SKM-1 (cell line): Measurements from ENCODE around the gene IL1RAPL2.
"Not testable (repeated sequence)": the region's sequence is repeated elsewhere in the genome, so short reads cannot be mapped to it uniquely, and the experiment has no call there.

Experiments
- DNase-seq: peaks from one replicate; lab custom pipeline; 2025; ENCODE audit not compliant: unreplicated experiment; lab: John Stamatoyannopoulos, UW

The IL1RAPL2 gene

DNA sequence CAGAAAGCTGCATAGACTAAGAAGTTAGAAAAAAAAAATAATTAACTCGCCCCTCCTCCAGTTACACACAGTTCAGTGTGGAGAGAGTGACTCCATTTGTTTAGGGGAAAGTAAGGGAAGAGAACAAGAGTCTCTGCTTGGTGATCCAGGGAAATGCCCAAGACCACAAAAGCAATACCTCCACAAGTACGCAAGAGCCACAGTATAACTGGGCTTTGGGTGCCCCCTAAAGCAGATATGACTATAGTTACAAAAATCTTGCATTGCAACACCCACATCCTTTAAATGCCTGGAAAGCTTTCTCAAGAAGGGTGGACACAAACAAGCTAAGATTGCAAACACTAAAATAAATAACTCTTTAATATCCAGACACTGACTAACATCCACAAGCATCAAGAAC, 1092.1 kb downstream of the IL1RAPL2 start:
- no peak for DNase-seq

DNA sequence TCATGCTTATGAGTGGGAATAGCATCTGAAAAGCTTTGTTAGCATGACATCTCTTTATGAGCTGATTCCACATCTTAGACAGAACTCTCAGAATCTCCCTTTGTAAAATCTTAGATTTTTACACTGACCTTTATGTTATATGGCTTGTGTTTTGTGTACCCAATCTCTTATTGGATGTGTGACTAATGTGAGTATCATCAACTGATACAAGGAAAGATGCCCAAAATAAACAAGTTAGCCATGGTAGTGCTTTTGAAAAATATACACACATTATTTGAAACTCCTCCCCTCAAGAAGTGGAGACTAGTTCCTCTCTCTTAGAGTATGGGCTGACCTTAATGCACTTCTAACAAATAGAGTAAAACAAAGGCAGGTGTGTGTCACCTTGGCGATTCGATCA, 1096.2 kb downstream of the IL1RAPL2 start:
- DNase-seq, result no peak

DNA sequence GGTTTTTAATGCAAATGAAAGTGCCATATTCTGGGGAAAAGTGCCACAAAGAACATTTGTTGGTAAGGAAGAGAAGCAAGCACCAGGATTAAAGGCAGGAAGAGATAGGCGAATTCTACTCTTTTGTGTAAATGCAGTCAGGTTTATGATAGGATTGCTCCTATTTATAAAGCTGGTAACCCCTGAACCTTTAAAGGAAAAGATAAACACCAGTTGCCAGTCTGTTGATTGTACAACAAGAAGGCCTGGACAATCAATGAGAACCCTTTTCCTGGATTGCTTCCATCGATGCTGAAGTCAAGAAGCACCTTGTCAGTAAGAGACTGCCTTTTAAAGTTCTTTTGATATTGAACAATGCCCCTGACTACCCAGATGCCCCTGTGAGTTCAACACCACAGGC, 1098.2 kb downstream of the IL1RAPL2 start:
- DNase-seq, result no peak

DNA sequence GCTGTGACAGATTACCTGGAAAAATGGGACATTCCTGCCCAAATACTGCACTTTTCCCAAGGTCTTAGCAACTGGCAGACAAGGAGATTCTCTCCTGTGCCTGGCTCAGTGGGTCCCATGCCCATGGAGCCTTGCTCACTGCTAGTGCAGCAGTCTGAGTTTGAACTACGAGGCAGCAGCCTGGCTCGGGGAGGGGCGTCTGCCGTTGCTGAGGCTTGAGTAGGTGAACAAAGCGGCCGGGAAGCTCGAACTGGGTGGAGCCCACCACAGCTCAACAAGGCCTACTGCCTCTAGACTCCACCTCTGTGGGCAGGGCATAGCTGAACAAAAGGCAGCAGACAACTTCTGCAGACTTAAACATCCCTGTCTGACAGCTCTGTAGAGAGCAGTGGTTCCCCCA, 1118.3 kb downstream of the IL1RAPL2 start:
- not testable (repeated sequence) for DNase-seq

DNA sequence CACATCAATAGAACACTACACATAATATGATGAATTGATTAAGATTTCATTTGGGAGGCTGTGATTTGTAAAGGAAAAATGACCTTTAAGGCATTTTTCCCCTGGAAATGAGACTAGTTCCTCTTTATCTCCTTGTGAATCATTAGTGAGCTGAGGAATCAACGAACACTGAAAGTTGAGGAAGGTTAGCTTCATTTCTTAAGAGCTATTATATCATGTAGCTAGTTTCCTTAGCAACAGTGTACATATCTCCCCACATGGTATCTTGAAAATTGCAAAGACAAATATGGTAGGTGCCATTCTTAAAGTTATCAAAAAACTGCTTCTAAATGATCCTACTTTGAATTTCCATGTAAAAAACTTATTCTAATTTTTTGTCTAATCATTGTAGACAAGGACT, 1128.8 kb downstream of the IL1RAPL2 start:
- no peak for DNase-seq

DNA sequence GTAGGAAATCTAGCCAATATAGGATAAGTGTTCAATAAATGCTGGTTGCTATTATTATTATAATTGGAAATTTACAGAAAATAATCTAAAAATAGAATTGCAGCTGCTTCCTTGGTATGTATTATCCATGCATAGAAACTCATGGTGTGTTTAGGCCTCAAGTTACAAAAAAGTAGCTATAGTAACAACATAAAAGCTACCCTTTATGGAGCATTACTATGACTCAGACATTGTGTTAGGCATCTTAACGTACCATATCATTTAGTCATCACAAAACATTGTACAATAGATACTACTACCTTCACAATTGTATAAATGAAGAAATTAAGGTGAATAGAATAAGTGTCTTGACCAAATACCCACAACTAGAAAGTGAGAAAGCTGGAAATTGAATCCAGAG, 1129.5 kb downstream of the IL1RAPL2 start:
- no peak for DNase-seq

DNA sequence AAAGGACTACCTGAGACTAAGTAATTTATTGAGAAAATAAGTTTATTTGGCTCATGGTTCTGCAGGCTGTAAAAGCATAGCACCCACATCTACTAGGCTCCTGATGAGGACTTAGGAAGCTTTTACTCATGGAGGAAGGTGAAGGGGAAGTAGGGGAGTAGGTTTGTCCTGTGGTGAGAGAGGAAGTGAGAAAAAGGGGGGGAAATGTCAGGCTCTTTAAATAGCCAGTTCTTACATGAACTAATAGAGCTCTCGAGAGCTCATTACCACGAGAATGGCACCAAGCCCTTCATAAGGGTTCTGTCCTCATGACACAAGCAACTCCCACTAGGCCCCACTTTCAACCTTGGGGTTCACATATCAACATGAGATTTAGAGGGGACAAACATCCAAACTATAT, 1130.9 kb downstream of the IL1RAPL2 start:
- no peak for DNase-seq

DNA sequence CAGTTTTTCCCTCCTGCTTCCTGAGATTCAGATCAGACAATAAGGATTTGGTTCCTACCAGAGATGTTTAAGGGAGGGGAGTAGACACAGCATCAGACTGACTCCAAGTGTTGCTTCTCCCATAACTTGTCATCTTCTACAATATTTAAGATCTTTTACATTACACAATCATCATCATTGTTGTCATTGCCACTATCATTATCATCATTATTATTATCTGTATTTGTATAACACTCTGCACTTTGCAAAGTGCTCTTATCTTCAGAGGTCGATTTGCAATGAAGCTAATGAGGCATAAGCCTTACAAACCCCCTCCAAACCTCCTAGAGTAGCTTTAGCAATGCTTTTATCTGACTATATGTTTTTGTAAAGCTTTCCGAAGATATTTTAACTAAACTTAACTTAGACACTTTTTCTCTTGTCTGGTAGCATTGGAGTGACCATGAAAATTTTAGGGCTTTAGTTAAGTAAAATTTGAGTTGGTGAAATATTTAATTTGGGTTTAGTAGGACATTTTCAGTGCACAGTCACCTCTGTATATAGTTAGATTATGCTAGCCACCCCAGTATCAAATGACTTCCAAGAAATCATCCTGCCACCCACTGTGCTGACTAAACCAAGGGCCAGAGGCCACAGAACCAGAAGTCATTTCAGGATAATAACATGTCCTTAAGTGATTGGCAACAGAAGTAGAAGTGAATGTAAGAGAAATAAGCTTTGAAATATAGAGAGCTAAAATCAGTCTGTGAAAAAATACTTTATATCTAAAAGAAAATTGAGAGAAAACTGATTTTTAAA, 1132.2 kb downstream of the IL1RAPL2 start:
- DNase-seq, result no peak

DNA sequence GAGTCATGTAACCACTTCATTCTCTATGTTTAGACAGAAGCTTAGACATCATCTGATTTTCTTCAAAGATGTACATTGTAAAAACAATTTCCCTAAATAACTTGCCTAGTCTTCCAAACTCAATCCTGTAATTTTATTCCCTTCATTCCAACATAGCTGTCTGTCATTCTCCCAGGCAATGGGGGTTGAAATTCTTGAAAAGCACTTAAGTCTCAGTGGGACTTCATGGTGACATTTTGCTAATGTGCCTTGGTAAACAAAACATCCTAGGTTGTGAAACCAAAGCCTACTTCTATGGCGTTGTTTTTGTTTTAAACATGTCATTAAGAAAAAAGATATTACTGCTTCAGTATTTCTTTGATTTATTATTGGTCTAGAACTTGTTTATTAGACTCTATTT, 1134.3 kb downstream of the IL1RAPL2 start:
- no peak for DNase-seq

DNA sequence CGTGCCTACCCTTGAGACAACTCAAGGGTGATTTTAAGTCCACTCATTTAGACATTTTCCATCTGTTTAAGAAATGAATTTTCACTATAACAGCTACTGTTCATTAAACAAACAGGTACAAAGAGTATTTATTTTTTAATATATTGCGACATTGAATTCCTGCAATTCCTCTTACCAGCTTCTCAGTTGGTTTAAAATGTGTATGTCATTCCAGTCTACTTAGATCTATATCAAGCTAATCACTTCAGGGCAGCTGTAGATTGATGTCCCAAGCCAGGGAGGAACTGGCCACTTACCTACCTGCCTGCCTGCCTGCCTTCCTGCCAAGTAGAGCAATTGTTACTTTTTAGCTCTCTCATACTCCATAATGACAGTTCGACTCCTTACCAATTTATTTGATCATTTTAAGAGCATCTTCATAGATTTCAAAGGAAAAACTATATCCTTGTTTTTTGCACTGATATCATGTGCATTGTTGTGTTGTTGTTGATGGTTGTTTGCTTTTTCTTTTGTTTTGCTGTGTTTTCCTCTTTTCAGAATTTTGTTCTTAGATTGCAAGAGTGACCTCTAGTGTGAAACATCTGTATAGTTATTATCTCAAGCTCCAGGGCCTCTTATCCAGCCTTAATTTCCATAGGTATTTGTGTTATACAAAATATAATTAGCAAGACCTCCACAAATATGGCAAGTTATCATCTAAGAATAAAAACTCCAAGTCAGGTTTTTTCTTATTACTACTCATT, 1135.5 kb downstream of the IL1RAPL2 start:
- DNase-seq, result no peak

DNA sequence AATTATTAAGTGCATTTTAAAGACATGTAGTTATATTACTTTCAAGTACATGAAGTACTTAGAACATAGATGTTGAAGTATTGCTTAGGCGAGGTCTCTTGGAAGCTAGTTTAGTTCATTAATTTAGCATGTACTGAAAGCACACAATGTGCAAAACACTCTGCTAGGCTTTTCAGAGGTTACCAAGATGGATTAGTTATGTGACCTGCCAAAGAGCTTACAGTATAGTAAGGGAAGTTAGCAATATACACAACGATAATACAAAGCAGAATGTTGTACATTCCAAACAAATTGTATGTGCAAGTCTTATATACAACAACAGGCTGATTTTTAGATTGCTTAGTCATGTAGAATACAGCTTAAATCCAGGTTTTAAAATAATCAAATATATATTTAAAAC, 1137.9 kb downstream of the IL1RAPL2 start:
- DNase-seq, result no peak

DNA sequence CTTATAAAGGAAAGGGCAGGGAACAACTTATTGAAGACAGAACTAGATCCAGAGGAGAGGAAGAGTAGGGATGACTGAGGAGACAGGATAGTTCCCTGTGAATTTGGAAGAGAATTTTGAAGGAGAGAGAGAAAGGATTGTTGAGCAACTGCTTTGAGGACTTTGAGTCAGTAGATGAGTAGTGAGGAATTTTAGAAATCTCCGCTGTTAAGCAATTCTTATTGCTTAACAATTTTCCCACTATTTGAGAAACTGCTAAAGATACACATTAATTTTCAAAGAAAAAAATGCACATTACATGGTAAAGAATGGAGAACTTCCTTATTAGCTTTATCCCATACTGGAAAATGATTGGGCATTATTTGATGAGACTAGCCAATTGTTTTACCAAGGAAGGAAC, 1140.0 kb downstream of the IL1RAPL2 start:
- no peak for DNase-seq

DNA sequence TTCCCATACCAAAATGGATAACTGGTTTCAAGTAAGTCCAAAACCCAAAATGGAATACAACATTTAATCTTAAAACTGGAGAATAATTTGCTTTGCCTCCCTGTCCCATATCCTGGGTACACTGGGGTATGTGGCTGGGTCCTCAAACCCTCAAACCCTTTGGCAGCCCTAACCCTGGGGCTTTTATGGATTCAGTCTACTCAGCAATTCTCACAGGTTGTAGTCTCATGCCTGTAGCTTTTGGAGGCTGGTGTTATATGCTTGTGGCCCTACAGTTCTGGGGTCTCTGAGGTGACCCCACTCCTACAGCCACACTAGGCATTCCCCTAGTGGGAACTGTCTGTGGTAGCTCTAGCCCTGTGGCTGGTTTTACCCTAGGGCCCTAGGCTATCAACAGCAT, 1145.8 kb downstream of the IL1RAPL2 start:
- DNase-seq, result no peak

DNA sequence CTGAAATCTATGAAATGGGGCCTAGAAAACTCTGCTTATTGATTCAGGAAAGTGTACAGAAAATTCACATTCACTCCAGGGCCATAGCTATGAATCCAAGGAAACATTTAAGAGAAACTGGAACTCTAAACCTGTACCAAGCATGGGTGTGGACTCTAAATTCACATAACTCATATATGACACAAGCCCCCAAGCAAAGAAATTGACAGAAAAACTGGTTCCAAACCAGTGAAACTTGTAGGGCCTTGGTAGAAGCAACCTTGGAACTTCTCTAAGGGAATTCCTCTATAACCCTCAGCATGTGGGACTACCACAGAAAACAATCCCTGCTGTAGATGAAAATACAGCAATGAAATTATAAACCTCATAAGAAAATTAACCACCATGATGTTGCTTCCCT, 1149.7 kb downstream of the IL1RAPL2 start:
- DNase-seq, result no peak

DNA sequence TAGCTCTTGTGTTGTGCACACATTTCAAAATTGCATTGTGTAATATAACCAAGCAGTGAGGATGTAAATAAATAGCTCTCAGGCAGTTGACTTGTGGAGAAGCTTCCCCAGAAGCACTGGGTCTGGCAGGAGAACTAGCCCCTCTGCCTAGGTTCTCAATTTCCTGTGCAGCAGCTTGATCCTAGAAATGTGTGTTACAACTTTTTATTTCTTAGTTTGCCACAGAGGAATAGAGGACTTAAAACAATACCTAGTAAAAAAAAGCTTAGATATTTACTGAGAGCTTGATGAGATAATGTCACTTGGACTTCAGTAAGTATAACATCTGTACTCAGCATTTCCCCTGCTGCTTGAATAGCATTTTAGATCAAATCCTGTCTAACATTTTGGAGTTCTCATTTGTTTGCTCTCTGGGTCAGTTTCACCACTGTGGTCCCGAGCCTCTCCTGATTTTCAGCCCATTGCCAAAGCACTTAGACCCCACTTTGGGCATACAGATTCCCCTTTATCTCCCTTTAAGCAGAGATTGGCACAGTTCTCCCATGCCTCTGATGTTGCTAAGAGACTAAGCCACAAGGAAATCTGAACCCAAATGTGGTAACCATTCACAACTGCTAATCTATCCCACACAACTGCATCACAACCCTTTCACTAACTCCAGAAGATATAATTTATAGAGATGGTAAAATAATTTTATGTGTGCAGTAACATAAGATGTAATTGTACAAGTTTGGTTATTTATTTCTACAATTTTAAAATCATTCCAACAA, 1158.2 kb downstream of the IL1RAPL2 start:
- no peak for DNase-seq

DNA sequence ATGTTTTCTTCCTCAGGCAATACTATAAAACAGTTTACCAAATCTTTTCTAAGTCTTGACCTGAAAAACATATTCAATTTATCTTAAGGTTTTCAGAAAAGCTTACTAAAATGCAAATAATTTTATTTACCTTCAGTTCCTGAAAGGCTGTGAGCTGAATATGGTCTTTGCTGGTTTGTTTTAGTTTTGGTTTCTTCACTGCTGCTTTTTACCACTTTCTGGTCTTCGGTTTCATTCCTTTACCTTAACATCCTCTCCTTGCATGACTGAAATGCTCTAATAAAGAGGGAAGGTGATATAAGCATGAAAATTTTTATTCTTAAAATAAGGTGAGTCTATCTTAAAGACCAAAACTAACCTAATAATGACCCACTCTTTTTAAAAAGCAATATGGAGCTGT, 1159.2 kb downstream of the IL1RAPL2 start:
- no peak for DNase-seq

DNA sequence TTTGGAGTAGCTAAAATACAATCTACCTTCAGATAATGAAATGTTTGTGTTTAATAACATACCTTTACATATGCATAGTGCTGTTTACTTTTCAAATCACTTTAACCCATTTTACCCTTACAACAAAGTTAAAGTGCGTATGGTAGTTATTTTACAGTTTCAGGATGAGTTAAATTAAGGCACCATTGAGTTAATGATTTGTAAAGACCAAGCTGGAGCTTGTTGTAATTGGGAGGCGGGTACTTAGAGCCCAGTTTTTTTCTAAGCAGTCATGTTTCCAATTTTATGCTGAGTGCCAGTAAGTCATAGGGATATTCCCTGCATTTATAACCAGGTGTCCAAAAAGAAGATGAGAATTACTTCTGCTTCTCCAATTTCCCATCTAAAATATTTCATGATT, 1172.2 kb downstream of the IL1RAPL2 start:
- DNase-seq, result no peak

DNA sequence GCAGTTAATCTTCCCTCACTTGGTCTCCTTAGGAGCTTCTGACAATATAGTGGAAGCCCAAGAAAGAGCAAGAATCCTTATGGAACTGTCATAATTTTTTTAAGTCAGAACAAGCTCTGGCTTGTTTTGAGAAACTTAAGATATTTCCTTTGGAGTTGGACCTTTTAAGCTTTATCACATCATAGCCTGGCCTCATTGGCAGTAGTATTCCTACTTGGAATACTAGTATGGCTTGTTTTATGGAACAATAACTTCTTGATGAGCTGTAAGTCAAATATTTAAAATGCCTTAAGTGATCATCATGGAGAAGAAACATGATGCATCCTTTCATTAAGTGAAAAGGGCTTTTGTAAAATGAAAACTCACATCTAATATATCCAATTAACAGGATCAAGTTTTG, 1178.3 kb downstream of the IL1RAPL2 start:
- DNase-seq, result no peak

DNA sequence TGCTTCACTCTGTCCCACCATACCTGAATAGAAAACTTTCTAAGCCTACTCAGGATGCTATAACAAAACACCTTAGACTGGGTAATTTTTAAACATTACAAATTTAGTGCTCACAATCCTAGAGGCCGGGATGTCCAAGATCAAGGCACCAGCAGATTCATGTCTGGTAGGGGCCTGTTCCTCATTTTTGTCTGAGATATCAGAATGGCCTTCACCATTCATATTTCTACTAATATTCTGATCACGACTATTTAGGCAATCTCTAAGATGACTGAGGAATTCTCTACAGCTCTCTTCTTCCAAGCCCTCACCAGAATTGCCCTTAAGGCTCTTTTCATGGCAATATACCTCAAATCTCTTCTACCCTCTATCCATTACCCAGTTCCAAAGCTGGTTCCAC, 1178.9 kb downstream of the IL1RAPL2 start:
- DNase-seq, result no peak

DNA sequence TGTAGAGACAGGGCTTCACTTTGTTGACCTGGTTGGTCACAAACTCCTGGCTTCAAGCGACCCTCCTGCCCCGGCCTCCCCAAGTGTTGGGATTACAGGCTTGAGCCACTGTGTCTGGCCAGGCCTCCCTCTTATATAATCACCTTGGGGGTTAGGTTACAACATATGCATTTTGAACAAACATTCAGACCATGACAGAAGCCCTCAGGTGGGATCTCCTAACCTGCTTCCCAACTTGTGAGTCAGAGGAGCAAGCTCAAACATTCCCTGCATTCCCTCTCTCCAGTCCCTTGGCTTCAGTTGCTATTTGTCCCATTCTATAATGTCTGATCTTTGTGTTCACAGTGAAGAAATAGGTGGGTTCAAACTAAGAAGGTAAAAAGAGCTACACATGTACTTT, 1179.9 kb downstream of the IL1RAPL2 start:
- no peak for DNase-seq

DNA sequence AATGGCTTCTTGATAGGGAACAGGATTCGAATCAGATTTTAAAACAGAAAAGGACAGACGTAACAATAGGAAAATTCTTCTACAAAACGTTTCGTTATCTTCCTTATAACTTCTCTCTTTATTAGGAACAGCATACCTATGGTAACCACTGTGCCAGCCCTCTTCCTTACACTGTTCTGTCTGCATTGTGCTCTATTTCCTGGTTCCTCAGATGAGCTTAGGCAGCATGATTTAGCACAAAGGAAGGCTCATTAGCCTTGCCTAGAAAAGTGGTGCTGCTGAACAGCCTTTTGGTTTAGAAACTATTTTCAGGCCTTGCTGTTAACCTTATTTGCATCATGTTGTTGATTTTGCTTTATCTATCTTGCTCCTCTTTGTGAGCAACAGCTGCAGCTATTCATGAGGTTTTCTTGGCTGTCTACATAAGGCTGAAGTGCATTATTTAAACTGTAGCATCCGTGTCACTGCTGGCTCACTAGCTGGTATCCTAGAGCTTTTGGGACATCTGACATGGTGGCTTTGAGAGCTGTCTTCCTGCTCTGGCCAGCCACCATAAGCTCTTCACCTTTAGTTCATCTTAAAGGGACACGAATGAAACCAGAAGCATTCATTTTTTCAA, 1186.4 kb downstream of the IL1RAPL2 start:
- DNase-seq, result no peak
